NCI-H510A (cell line): ENCODE results near the gene ARHGAP42.

ENCODE experiments used
- DNase-seq: peaks from one replicate; lab custom pipeline; 2025; lab: John Stamatoyannopoulos, UW

The ARHGAP42 gene

DNA sequence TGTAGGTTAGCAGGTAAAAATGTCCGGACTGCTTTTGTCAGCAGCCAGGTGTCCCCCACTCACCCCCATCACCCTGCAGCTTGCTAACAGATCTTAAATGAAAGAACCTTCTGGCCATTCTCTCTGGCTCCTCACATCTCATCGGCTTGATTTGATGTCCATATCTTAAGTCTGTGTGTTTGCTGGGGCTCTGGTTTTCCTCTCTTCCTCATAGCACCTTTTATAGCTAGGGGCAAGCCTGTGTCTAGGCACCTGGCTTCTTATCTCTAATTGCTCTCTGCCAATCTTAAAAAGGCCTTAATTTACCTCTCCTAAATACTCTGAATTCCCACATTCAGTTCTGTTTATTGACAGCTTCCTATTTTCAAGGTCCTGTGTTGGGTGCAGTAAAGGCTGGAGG, 72.0 kb downstream of the ARHGAP42 start:
- no peak for DNase-seq

DNA sequence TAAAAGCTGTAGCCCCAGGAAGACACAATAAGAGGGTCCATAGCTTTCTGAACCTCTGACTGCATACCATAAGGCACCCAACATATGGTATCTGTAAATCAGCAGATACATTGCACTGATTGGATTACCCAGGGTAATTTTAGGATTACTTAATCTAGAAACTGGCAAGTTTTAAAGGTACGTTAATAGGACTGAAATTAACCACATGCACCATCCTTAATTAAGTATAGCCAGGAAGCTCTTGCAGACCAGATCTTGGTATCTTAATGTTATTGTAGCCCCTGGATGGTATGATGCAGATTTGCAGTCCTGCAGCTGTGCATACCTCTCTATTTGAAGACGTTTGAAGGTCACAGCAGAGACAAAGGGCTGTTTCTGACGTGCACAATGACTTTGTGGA, 72.8 kb downstream of the ARHGAP42 start:
- DNase-seq: no peak

DNA sequence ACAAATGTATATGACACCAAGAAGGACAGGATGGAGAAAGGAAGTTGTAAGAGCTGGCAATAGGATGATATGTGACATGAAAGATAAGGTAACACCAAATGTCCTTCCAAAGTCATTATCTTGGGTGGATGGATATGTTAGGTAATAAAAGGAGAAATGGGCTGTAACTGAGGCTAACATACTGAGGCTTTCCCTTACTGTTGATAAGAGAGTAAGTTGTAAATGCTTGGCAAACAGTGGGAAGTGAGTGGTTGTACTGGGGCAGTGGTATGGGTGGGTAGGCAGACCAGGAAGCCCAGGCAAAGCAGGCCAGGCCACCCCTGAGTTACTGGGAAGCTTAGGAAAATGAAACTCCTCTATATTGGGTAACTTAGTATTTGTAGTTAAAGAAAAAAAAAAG, 73.7 kb downstream of the ARHGAP42 start:
- DNase-seq: no peak

DNA sequence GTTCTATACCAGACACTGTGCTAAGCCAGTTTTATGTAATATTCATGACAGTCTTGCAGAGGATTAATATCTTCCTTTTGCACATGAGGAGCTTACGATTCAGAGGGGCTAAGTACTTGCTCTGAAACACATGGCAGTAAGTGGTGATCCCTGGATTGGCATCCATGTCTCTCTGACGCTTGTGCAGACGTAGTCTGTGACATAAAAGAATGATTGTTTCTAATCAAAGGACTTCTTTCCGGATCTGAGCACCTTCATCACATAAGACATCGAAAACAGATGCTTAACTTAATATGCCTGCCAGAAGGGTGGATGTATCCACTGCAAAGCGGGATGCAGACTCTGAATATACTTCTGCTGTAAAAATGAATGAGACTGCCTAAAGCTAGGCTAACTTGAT, 74.8 kb downstream of the ARHGAP42 start:
- no peak for DNase-seq

DNA sequence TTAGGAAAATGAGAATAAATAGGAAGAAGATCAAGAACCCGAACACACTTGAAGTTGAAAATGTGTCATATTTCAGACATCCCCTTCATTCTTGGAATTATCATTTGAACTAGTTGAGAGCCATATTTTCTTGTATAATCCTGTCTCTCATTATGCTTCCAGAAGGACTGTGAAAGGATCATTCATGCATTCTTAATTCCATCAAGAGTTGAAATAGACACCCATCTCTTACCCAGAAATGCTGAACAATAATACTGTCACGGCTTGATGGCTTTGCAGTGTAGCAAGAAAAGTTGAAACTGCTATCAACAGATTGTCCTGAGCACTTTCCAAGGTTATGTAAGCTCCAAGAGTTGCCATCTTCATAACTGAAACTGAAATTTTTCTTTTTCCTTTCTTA, 79.7 kb downstream of the ARHGAP42 start:
- no peak for DNase-seq

DNA sequence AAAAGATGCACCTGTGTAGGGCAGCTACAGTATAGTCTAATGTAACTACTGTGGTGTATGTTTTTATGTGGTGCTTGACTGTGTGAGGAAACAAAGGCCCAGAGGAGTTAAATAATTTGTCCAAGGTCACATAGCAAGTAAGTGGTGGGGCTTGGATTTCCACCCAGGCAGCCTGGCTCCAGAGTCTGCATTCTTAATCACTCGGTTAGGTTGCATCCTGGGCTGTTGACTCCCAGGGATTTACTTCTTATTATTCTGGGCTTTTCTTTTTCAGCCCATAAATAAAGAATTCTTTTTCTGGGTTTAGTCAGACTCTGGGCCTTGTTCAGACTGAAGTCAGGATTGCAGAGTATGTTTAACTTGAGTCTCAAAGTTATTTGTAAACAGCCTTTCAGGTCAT, 82.1 kb downstream of the ARHGAP42 start:
- no peak for DNase-seq

DNA sequence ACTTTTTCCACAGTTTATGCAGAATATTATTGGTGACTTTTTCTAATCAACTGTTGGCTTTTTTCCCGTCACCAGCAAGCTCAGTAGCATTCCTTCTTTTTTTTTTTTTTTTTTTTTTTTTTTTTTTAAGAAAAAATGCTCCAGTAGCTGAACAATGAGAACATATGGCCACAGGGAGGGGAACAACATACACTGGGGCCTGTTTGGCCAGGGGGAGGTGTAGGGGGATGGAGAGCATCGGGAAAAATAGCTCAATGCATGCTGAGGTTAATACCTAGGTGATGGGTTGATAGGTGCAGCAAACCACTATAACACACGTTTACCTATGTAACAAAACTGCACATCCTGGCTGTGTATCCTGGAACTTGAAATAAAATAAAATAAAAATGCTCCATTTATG, 82.5 kb downstream of the ARHGAP42 start:
- DNase-seq: no peak

DNA sequence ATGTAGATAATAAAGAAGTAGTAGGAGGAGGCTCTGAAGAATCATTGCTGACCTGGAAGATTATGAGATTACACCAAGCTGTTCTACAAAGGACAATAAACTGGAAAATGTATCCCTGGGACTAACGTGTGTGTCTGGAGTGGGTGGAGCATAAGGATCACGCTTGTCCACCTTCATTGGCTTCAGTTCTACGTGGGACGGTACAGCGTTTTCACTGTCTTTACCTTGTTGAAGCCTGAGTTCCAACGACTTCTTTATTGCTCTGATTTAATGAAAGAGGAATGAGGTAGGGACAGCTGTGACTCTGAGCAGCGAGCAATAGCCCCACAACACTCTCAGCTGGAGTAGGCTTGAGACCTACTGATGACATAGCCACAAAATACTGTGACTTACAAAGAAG, 87.0 kb downstream of the ARHGAP42 start:
- no peak for DNase-seq

DNA sequence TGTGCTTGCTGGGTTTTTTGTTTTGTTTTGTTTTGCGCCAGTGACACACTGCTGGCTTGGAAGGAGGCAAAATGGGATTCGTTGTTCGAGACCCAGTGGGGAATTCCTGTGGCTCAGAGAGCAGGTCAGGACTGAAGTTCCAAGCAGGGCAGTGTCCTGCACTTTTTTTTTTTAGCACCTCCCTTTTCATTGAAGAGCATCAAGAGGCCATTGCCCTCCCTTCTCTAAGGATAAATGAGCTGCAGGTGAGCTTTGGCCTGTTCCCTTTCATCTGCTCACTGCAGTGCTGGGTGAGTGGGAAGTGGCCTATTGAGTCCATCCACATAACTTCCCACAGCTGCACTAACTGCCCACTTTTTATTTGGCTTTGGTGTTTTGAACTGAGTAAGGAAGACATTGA, 87.8 kb downstream of the ARHGAP42 start:
- DNase-seq: no peak

DNA sequence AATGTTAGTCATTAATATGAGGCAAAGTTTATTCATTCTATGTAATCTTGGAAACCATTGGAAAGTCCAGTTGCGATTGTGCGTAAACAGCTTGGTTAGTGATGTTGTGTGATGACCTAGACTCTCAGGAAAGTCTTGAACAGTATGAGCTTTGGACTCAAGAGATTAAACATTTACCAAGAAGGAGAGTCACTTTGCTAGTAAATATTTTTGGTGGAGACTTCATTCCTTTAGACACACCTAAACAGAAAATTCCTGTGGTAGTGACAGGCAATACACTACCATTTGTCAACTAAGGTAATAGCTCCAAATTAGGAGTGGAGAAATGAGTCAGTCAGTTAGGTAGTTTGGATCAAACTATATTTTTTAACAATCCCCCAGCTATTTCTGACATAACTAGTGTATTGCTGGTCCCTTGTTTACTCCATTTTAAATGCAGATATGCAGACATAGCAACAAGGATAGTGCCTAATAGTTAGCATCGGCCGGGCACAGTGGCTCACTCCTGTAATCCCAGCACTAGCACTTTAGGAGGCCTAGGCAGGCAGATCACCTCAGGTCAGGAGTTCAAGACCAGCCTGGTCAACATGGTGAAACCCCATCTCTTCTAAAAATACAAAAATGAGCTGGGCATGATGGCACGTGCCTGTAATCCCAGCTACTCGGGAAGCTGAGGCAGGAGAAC, 89.3 kb downstream of the ARHGAP42 start:
- DNase-seq: no peak

DNA sequence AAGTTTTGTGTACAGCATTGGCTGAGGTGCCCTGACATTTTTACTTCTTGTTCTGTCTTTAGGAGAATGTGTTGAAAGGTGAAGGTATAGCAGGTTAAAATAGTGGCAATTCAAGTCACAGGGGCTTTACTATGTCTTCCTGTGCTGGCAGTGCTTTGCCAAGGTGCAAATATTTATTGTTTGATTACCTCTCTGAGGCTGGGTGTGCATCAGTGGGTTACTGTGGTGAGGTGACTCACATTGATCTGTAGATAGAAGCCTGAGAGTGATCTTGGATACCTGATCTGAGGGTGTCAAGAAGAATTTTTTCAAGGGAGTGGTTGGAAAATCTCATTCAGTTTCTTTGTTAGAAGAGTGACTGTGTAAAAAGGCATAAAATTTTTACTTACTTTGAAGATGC, 90.0 kb downstream of the ARHGAP42 start:
- DNase-seq: no peak

DNA sequence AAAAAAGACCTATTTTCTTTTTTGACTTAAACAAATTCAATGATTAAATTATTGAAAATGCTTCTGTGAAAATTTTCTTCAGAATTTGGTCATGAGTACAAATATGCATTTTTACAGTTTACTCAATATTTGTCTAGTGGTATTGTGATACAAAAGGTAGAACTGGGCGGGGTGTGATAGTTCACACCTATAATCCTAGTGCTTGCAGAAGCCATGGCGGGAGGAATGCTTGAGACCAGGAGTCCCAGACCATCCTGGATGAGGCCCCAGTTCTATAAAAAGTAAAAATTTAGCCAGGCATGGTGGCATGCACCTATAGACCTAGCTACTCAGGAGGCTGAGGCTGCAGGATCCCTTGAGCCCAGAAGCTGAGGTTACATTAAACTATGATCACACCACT, 90.6 kb downstream of the ARHGAP42 start:
- DNase-seq: no peak

DNA sequence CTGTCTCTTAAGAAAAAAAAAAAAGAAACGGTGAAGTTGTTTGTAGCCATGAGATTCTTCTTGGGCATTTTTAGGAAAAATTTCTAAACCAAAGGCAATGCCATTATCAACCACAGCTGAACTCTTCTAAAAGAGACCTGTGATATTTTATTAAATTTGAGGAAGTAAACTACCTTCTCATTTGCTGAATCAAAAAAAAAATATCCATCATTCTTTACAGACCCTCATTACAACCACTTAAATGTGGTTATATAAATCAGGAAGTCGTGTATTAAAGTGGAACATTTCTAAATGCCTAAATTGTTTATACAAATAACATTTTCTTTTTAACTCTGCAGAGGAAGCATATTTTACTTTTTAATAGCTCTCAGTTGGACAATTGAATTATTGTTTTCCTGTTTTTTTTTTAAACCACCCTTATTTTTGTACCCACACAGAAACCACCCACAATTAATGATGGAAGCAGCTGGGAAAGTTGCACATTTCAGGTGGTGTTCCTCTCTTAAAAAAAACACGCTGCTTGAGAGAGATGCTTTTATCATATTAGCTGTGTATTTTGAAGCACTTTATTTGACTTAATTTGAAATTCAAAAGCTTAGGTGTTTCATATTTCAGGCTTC, 91.2 kb downstream of the ARHGAP42 start:
- no peak for DNase-seq

DNA sequence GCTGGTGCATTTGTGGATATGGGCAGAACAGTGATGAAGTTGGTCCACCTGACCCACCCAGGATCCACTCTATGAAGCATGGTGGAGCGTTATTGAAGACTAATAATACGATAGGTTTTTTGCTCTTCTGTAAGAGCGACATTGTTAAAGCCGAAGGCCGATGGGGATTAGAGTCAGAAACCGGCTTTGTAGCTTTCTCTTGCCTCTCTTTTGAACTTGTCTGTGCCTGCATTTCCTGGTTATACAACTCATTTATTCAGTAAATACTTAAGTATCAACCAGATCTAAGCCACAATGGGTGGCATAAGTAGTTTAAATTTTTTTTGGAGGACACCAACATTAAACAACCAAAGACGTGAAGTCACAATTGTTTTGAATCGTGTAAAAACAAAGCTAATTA, 93.4 kb downstream of the ARHGAP42 start:
- DNase-seq: no peak

DNA sequence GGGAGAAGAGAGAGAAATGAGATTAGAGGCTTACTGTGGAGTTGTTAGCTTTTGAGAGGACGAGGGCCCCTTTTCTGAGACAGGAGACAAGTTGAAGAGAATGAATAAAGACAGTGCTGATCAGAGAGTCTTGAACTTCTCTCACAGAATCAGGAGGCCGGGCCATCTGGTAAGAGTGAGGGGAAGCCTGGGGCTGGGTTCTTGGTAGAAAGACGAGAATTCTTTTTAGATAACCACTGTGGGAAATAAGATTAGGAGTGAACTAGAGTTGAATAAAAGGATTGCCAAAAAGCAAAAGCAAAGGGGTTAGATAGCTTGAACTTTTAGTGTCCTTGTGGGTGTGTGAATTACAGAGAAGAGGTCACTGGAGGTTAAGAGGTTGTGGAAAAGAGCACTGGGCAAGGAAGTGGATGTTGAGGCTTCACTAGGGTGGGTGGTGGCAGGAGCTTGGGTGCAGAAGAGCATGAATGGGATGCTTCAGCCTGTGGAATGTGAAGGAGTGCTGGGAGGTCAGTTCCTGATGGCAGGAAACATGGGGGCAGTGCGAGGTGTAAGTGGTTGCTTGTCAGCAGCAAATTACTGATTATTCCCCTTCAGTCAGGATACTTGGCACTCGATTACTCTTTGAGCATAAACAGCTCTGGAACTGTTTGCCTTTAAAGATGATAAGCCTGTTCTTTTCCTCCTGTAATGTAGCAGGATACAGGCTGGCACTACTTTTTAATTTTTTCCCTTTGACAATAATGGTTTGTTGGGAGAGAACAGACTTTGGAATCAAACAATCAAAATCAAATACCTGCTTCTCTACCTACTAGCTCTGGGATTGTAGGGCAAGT, 98.3 kb downstream of the ARHGAP42 start:
- DNase-seq: no peak

DNA sequence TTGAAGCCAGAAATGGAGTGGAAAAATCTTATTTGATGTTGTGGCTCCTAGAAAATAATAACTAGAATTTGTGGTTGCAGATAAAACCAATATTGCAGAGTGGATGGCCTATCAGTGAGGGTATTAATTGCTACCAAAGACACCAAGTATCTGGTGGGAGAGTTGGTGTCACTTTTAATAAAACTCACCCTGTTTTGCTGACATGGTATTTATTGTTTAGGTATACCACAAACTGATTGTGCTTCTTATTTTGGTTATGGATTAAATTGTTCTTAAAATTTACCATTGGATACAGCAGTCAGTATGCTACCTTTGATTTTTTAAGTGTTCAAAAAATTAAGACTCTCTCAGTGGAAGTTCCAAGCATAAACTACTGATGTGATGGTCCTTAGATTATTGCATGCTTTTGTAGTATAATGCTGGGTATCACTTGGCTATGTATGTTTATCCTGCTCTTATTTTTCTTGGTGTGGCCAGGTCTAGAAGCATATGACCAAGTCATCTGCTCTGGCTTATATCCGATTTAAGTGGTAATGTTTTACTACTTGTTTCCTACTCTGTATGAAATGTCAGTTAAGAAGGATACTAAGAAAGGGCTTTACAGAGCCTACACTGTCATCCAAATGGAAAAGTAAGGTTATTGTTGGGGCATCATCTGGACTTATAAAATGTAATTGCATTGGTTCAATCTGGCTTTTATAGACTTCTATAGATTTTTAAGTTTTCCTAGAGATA, 101.6 kb downstream of the ARHGAP42 start:
- no peak for DNase-seq

DNA sequence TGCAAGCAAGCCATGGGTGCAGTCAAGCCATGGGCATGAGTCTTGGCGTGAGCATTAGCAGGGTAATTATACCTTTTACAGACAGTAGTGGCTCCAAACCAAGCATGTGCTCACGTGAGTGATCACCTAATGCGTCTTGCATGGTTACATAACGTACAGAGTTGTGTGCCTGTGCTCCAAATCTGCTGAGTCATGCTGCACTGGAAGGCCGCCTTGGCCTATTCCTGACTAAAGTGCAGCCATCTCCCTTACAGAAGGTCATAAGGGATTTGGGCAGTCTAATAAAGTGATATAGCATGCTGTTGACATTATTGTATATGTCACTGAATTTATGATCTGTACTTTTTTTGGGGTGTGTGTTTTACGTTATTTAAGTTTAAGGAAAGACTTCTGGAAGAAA, 102.4 kb downstream of the ARHGAP42 start:
- no peak for DNase-seq

DNA sequence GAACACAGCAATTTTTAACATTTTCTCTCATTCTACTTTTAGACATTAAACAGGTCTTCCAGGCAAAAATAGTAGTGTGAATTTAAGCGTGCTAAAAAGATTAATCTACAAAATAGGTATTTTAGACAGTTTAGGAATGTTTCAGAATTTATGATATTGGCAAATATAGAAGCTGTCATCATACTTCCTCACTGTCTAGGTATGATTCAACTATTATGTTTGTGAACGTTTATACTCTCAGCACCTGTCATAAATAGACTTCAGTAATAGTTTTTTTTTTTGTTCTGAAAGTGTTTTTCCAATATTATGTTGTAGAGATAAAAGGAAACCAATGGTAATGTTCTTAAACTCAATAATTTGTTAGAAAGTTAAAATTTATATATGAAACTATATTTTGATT, 103.0 kb downstream of the ARHGAP42 start:
- DNase-seq: no peak

DNA sequence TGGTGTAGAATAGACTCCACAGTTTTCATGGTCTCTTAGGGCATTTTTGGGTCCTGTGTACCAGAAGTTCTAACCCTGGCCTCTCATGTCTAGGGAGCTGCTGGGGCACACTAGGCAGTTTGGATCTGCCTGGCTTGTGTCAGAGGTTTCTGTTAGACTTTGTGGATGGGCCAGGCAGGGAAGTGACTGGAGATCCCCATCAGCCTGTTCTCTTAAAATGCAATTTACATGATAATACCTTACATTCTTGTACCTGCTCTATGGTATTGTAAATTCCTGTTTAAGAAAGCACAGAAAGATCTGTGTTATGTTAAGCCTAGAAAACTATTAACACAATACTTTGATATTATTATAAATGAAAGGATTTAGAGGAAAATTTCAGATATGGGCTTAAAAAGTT, 104.0 kb downstream of the ARHGAP42 start:
- no peak for DNase-seq

DNA sequence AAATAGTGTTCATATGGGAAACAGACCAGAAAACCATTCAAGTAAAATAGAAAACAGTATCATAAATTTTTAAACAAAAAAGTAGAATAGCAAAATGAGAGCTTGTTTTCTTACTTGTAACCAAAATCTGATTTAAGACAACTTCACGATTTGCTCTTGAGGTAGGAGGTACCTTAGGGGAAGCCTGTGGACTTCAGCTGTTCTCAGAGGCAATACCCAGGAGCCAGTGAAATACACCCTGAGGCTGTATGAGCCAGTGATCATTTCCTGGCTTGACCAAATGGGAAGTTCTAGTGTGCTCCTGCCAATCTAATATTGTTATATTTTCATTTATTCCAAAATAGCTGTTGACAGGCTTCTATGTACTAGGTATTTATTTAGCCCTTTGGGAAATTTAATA, 104.8 kb downstream of the ARHGAP42 start:
- no peak for DNase-seq

DNA sequence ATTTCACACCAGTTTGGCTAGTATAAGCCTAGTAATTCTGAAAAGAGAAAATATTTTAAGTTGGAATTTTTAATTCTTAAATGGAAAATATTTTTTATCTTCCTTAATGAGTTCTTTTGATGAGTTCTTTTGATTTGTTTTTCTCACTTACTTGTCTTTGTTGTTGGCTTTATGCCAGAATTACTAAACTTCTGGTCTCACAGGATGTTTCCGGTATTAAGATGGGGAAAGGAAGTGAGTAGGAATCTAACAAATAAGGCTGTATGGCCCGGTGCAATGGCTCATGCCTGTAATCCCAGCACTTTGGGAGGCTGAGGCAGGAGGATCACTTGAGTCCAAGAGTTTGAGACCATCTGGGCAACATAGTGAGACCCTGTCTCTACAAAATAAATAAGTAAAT, 106.4 kb downstream of the ARHGAP42 start:
- DNase-seq: no peak

DNA sequence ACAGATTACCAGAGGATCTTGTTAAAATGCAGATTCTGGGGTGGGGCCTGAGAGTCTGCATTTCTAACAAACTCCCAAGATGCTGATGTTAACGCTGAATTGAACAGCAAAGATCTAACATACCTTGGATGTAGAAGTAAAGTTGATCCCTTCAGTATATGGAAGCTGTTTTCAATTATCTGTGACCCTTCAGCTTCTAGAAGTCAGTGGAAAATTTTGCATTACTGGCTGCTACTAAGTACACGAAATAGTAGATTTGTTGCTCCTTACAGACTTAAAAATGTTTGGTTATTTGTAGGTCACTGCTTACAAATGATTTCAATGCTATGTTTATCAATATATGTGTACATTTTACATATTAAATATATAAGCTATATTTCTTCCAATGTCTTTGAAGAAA, 107.4 kb downstream of the ARHGAP42 start:
- no peak for DNase-seq

DNA sequence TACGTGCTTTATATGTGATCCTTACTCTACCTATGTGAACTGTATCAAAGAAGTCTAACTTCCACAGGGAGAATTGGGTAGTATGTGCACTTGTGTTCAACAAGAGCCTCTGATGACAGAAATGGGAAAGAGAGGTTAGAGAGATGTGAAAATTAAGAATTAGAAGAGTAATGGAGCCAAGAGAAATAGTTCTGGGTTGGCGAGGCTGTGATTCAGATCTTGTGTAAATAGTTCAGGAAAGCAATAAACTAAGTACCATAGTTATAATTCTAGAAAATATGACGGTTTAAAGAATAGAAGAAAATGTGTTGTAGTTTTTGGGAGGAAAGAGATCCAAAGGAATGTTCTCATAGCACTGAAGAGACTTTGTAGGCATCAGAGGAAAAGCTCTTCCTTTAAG, 112.4 kb downstream of the ARHGAP42 start:
- no peak for DNase-seq
